Glutamatergic neuron (in vitro differentiated cells): ENCODE results near the gene MAP4K4. TPM values are rescaled to one million over a fixed set of nuclear protein-coding genes. Genes with fewer than 3 reads are reported as not detected.

Source experiments
- DNase-seq: peaks from one replicate; pipeline ENCODE4 v3.0.0; 2022
- H3K27ac Mint-ChIP-seq: one replicate; pipeline ENCODE4 v1.8.0; 2020; ENCODE audit warnings: mild to moderate bottlenecking, mixed read lengths, inconsistent platforms; ENCODE audit not compliant: unreplicated experiment
- H3K27me3 Mint-ChIP-seq: one replicate; pipeline ENCODE4 v1.8.0; 2020; ENCODE audit warnings: mild to moderate bottlenecking, moderate library complexity, mixed read lengths, inconsistent platforms; ENCODE audit not compliant: unreplicated experiment
- H3K36me3 Mint-ChIP-seq: one replicate; pipeline ENCODE4 v1.8.0; 2020; ENCODE audit warnings: mild to moderate bottlenecking, mixed read lengths, inconsistent platforms; ENCODE audit not compliant: unreplicated experiment
- H3K4me1 Mint-ChIP-seq: one replicate; pipeline ENCODE4 v1.8.0; 2020; ENCODE audit warnings: mild to moderate bottlenecking, low read depth, mixed read lengths, inconsistent platforms; ENCODE audit not compliant: unreplicated experiment
- H3K4me3 Mint-ChIP-seq: one replicate; pipeline ENCODE4 v1.8.0; 2020; ENCODE audit warnings: mild to moderate bottlenecking, mixed read lengths, inconsistent platforms; ENCODE audit not compliant: unreplicated experiment
- H3K9me3 Mint-ChIP-seq: one replicate; pipeline ENCODE4 v1.8.0; 2020; ENCODE audit warnings: mild to moderate bottlenecking, moderate library complexity, mixed read lengths, inconsistent platforms; ENCODE audit not compliant: unreplicated experiment
- CTCF ChIP-seq: fragments of 200-600 bp; sonication (generic); IDR thresholded peaks from one replicate; pipeline ENCODE4 v1.5.0; 2021; ENCODE audit not compliant: partially characterized antibody, unreplicated experiment
- total RNA-seq: library from RNA; stranded (reverse); fragmentation: NEBNext Ultra II Directional; extraction: Animal tissue kit (Norgen Biotek cat#: 25700); gene quantifications from one replicate; pipeline ENCODE4 v1.2.1, GENCODE V29; 2021; ENCODE audit not compliant: unreplicated experiment

The MAP4K4 gene
- total RNA-seq, 1 donor from 2014 or later, result 756 TPM

GRCh38 chr2:101843048-101843447 is 145.5 kb downstream of the MAP4K4 start:
- Mint-ChIP-seq H3K4me3 (peak overlapping the region; percentile 17), H3K9me3 (peaks cover 18% of the 10 kb centered on the region), H3K27ac (peak overlapping the region; percentile 86), H3K36me3 (no peaks in the 10 kb centered on the region), H3K4me1 (peaks cover 36% of the 10 kb centered on the region), H3K27me3 (peaks cover 14% of the 10 kb centered on the region)
- TF ChIP-seq CTCF, result no peak
- DNase-seq, result no peak

GRCh38 chr2:101843471-101843870 is 146.0 kb downstream of the MAP4K4 start:
- no peaks in the 10 kb centered on the region for H3K36me3 Mint-ChIP-seq
- H3K27me3 Mint-ChIP-seq, result peaks cover 14% of the 10 kb centered on the region
- peaks cover 36% of the 10 kb centered on the region for H3K4me1 Mint-ChIP-seq
- peaks cover 16% of the 10 kb centered on the region for H3K9me3 Mint-ChIP-seq
- no peak for TF ChIP-seq CTCF
- DNase-seq, result peak; percentile 19
- H3K27ac Mint-ChIP-seq, result peak overlapping the region; percentile 86
- H3K4me3 Mint-ChIP-seq, result peak overlapping the region; percentile 7

- no peak for DNase-seq
- H3K9me3 Mint-ChIP-seq, result peaks cover 15% of the 10 kb centered on the region
- peak overlapping the region; percentile 86 for H3K27ac Mint-ChIP-seq
- peaks cover 16% of the 10 kb centered on the region for H3K27me3 Mint-ChIP-seq
- TF ChIP-seq CTCF, result no peak
- peaks cover 40% of the 10 kb centered on the region for H3K4me1 Mint-ChIP-seq
- H3K4me3 Mint-ChIP-seq, result no peak overlapping the region
- no peaks in the 10 kb centered on the region for H3K36me3 Mint-ChIP-seq
Observed at GRCh38 chr2:101844055-101844635, 146.6 kb downstream of the MAP4K4 start.

GRCh38 chr2:101846973-101847372 is 149.5 kb downstream of the MAP4K4 start:
- Mint-ChIP-seq H3K36me3 (no peaks in the 10 kb centered on the region), H3K4me3 (no peak overlapping the region), H3K27me3 (peaks cover 10% of the 10 kb centered on the region), H3K9me3 (peaks cover 18% of the 10 kb centered on the region), H3K27ac (peak overlapping the region; percentile 29), H3K4me1 (peaks cover 26% of the 10 kb centered on the region)
- DNase-seq, result no peak
- no peak for TF ChIP-seq CTCF

- Mint-ChIP-seq H3K4me3 (no peak overlapping the region), H3K4me1 (peaks cover 19% of the 10 kb centered on the region), H3K27ac (no peak overlapping the region), H3K27me3 (peaks cover 10% of the 10 kb centered on the region), H3K9me3 (peaks cover 18% of the 10 kb centered on the region), H3K36me3 (no peaks in the 10 kb centered on the region)
- no peak for DNase-seq
- TF ChIP-seq CTCF, result no peak
Observed at GRCh38 chr2:101847661-101848339, 150.3 kb downstream of the MAP4K4 start.
